Hepatocyte (in vitro differentiated cells): ENCODE results near the gene SNX11. TPM values are rescaled to one million over a fixed set of nuclear protein-coding genes. Genes with fewer than 3 reads are reported as not detected.

Experiments used
- DNase-seq: peaks from one replicate; pipeline ENCODE4 v3.0.0-alpha.2; 2016; ENCODE audit warnings: low spot score
- H2AFZ ChIP-seq: fragments of 200-600 bp; sonication (generic); 2 replicates; pipeline ENCODE4 v1.6.0; 2016; ENCODE audit warnings: antibody characterized with exemption, mild to moderate bottlenecking
- H3K27ac ChIP-seq: fragments of 200-600 bp; sonication (generic); 2 replicates; pipeline ENCODE4 v1.5.1; 2016; ENCODE audit warnings: mild to moderate bottlenecking
- H3K27me3 ChIP-seq: fragments of 200-600 bp; sonication (generic); 2 replicates; pipeline ENCODE4 v1.6.1; 2016
- H3K36me3 ChIP-seq: fragments of 200-600 bp; sonication (generic); replicated peaks from 2 replicates; pipeline ENCODE4 v1.5.1; 2016; ENCODE audit warnings: low read depth; ENCODE audit not compliant: insufficient read depth
- H3K4me1 ChIP-seq: fragments of 200-600 bp; sonication (generic); 2 replicates; pipeline ENCODE4 v1.5.1; 2016; ENCODE audit warnings: mild to moderate bottlenecking, moderate library complexity; ENCODE audit not compliant: insufficient read depth
- H3K4me2 ChIP-seq: fragments of 200-600 bp; sonication (generic); 2 replicates; pipeline ENCODE4 v1.6.0; 2016
- H3K4me3 ChIP-seq: fragments of 200-600 bp; sonication (generic); 2 replicates; pipeline ENCODE4 v1.5.1; 2016; ENCODE audit warnings: mild to moderate bottlenecking
- H3K79me2 ChIP-seq: fragments of 200-600 bp; sonication (generic); 2 replicates; pipeline ENCODE4 v1.6.0; 2017; ENCODE audit warnings: mild to moderate bottlenecking
- H3K9me2 ChIP-seq: fragments of 200-600 bp; sonication (generic); replicated peaks from 2 replicates; pipeline ENCODE4 v1.6.0; 2017; ENCODE audit warnings: mild to moderate bottlenecking; ENCODE audit not compliant: insufficient read depth
- H3K9me3 ChIP-seq: fragments of 200-600 bp; sonication (generic); 2 replicates; pipeline ENCODE4 v1.5.1; 2016; ENCODE audit warnings: low read depth, mild to moderate bottlenecking
- H4K20me1 ChIP-seq: fragments of 200-600 bp; sonication (generic); 2 replicates; pipeline ENCODE4 v1.6.0; 2016; ENCODE audit warnings: mild to moderate bottlenecking; ENCODE audit not compliant: insufficient read depth, poor library complexity, severe bottlenecking
- EZH2 ChIP-seq: fragments of 200-600 bp; sonication (generic); IDR thresholded peaks from 2 replicates; pipeline ENCODE4 v1.6.1; 2016; ENCODE audit warnings: antibody characterized with exemption, mild to moderate bottlenecking, borderline replicate concordance
- EZH2phosphoT487 ChIP-seq: fragments of 200-600 bp; sonication (generic); IDR thresholded peaks from one replicate; pipeline ENCODE4 v1.6.1; 2018; ENCODE audit warnings: antibody characterized with exemption, mild to moderate bottlenecking, low read depth, moderate library complexity; ENCODE audit not compliant: unreplicated experiment, severe bottlenecking
- WGBS: methylation state at CpG from one replicate; pipeline ENCODE4 v1.1.6; 2016; ENCODE audit warnings: low lambda C conversion rate; ENCODE audit errors: missing lambda C conversion rate; 5-methylcytosine and 5-hydroxymethylcytosine counted together
- polyA plus RNA-seq: library from polyadenylated mRNA; unstranded; fragments of >200 nt; fragmentation: Nextera tagmentation; extraction: Ambion mirVana; gene quantifications from 2 replicates; pipeline ENCODE4 v1.2.1, GENCODE V29; 2016
- total RNA-seq: library from RNA; depleted of rRNA; stranded (reverse); fragments of >200 nt; gene quantifications from 2 replicates; pipeline ENCODE4 v1.2.3, GENCODE V29; 2014
- TF ChIP-seq, protein P1 (sequence below): fragments of 200-600 bp; sonication (generic); IDR thresholded peaks from 2 replicates; pipeline ENCODE4 v1.5.1; 2016; ENCODE audit warnings: antibody characterized with exemption, mild to moderate bottlenecking; ENCODE audit not compliant: poor library complexity

SNX11 gene
- total and polyA plus RNA-seq, 2 experiments from 2014 or later = 11.3 to 13.2 TPM

DNA sequence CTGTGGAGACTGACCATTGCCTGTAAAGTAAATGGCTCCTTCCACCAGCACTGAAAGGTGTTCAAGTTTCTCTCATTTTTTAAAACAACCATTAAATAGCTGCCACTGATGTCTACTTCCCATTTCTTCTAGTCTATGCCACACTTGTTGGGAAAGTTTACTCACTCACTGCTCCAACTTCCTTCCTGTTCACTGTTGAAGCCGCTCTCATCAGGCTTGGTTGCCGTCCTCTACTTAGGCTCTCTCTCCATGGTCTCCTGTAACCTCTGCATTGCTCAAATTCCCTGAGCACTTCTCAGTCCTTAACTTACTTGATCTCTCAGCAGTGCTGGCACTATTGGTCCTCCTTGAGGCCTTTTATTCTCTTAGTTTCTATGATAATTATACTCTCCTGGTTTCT lies 32.4 kb downstream of the SNX11 start:
- Histone ChIP-seq H2AFZ (no peak overlapping the region), H3K4me3 (no peak overlapping the region), H3K4me2 (no peak overlapping the region), H4K20me1 (no peaks in the 10 kb centered on the region), H3K79me2 (no peaks in the 10 kb centered on the region), H3K27me3 (peaks cover 26% of the 10 kb centered on the region), H3K36me3 (no peaks in the 10 kb centered on the region), H3K27ac (no peak overlapping the region), H3K4me1 (no peaks in the 10 kb centered on the region), H3K9me3 (no peaks in the 10 kb centered on the region), H3K9me2 (no peaks in the 10 kb centered on the region)
- DNase-seq = no peak
- TF ChIP-seq EZH2phosphoT487 (no peak), EZH2 (no peak)
- TF ChIP-seq, protein P1, sequence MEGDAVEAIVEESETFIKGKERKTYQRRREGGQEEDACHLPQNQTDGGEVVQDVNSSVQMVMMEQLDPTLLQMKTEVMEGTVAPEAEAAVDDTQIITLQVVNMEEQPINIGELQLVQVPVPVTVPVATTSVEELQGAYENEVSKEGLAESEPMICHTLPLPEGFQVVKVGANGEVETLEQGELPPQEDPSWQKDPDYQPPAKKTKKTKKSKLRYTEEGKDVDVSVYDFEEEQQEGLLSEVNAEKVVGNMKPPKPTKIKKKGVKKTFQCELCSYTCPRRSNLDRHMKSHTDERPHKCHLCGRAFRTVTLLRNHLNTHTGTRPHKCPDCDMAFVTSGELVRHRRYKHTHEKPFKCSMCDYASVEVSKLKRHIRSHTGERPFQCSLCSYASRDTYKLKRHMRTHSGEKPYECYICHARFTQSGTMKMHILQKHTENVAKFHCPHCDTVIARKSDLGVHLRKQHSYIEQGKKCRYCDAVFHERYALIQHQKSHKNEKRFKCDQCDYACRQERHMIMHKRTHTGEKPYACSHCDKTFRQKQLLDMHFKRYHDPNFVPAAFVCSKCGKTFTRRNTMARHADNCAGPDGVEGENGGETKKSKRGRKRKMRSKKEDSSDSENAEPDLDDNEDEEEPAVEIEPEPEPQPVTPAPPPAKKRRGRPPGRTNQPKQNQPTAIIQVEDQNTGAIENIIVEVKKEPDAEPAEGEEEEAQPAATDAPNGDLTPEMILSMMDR = no peak
- 79% methylated on average over 2 of the region's 2 CpGs for WGBS

- WGBS = 45% methylated on average over 6 of the region's 6 CpGs
- H2AFZ ChIP-seq = no peak overlapping the region
- H3K4me3 ChIP-seq = no peak overlapping the region
- H4K20me1 ChIP-seq = no peaks in the 10 kb centered on the region
- no peaks in the 10 kb centered on the region for H3K79me2 ChIP-seq
- DNase-seq = no peak
- H3K9me2 ChIP-seq = no peaks in the 10 kb centered on the region
- peaks cover 47% of the 10 kb centered on the region for H3K27me3 ChIP-seq
- H3K4me2 ChIP-seq = no peak overlapping the region
- no peaks in the 10 kb centered on the region for H3K9me3 ChIP-seq
- no peaks in the 10 kb centered on the region for H3K36me3 ChIP-seq
- TF ChIP-seq EZH2 = no peak
- TF ChIP-seq EZH2phosphoT487 = no peak
- TF ChIP-seq, protein P1 = no peak
- H3K27ac ChIP-seq = no peak overlapping the region
- no peaks in the 10 kb centered on the region for H3K4me1 ChIP-seq
These were observed 36.1 kb downstream of the SNX11 start for GRCh38 chr17:48143629-48144028.

DNA sequence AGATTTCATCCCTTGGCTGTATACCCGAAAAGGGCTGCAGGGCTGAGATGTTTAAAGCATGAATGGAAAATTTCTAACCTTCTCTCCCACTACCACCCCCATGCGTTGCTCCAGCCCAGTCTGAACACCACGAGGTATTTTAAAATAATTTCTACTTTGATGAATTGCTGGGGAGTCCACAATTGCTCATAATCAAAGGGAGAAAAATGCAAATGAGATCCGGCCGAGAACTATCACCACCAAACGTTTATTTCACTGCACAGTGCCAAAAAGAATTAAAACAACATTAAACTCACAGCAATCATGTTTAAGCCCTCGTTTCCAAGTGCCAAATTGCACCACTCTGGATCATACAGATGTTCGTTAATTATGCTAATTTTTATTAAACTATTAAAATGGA lies 36.7 kb downstream of the SNX11 start:
- Histone ChIP-seq H3K9me3 (no peaks in the 10 kb centered on the region), H3K27ac (no peak overlapping the region), H3K4me2 (no peak overlapping the region), H4K20me1 (no peaks in the 10 kb centered on the region), H2AFZ (no peak overlapping the region), H3K79me2 (no peaks in the 10 kb centered on the region), H3K4me1 (no peaks in the 10 kb centered on the region), H3K9me2 (no peaks in the 10 kb centered on the region), H3K4me3 (no peak overlapping the region), H3K27me3 (peaks cover 53% of the 10 kb centered on the region), H3K36me3 (no peaks in the 10 kb centered on the region)
- DNase-seq = no peak
- TF ChIP-seq EZH2phosphoT487 (no peak), EZH2 (no peak)
- TF ChIP-seq, protein P1 = no peak
- 70% methylated on average over 8 of the region's 8 CpGs for WGBS
